SHP77 (cell line): Measurements from ENCODE around the gene RNASE13.
A peak's percentile ranks its signal among the peaks of the same experiment; 100 is the strongest.

ENCODE experiments used
- DNase-seq, 2 experiments: peaks; one replicate each; lab custom pipeline; 2025; lab: John Stamatoyannopoulos, UW

RNASE13 gene

DNA sequence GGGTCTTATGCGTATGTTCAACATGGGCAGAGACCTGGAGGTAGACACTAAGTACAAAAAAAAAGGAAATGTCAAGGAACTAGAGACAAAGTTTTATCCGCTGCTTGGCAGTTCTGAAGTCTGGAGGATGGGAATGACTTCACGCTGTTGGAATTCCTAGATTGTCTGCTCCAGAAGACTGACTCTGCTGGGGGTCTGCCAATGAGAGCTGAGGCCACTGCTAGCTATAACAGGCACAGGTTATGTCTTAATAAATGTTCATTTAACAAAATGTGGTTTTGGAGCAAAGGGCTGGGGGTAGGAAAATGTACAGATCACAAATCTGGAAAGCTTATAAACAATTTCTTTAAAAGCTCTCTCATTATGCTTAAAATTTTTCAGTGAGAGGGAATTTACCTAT lies 28.9 kb upstream of the RNASE13 start:
- DNase-seq: no peak

DNA sequence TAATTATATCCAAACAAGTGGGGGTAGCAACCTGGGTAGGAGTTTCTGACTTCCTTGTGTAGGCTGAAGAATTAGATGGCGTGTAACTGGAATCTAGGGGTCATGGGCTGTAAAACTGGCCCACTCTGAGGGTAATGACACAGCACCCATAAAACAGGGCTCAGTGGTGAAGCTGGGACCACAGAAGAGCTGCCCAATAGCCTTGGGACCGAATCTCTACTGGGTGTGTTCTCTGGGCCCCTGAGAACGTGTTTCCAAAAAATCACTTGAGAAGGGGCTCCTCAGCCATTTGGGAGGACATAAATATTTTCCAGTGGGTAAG lies 26.7 kb upstream of the RNASE13 start:
- no peak for DNase-seq

DNA sequence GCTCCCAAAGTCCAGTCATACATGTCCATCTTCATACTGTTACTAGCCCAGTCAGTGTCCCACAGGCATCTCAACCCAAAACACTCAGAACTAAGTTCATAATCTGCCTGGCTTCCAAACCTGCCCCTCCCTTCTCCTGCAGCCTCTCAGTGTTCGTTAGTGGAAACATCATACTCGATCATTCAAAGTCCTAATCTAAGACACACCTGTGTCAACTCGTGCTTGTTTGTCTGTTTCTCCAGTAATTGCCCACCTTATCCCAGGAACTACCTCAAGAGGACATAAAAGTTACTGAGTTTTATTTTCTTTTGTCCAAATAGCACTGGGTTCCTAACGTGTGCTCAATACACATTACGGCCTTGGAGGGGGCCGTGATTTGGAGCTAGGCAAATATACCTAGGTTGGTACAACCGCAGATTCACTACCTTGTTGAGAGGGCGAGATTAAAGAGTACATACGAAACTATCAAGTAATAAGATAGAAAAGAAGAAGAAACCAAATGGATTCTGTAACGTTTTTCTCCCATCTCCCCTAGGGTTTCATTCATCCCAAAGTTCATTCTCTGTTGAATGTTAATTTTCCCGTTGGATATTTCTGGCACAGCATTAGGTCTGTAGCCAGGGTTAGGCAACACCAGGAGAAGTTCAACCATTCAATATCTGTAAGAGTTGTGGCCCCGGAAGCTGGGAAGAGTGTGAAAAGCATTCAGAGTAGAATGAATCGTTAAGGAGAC lies 26.2 kb upstream of the RNASE13 start:
- DNase-seq: no peak

DNA sequence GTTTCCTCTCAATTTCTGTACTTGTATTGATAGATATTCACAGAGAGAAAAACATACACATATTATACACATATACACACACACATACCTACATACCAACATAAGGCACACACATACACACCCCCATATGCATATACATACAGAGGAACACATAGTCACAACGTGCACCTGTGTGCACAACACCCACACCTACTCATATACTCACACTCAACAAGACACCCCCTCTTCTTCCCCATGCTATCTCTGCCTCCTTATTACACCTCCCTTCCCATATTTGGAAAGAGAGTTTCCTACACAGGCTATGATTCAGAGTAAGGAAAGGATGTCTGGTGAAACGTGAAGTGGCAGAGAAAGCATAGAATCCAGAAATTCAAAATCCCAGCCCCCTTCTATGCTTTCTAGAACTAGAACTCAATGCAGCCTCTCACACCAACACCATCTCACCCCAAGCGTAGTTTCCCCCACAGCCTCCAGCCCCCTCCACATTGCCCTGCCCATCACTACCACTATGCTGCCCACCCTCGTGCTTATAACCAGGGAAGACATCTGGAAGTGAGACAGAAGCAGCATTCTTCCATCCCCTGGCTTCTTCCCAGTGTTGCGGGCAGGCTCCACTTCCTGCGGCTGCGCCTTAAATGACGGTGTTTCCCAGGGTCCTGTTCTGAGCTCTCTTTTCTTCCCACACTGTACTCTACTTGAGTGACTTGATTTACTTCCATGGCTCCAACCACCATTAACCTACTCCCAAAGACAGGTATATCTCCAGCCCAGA lies 25.4 kb upstream of the RNASE13 start:
- no peak for DNase-seq

DNA sequence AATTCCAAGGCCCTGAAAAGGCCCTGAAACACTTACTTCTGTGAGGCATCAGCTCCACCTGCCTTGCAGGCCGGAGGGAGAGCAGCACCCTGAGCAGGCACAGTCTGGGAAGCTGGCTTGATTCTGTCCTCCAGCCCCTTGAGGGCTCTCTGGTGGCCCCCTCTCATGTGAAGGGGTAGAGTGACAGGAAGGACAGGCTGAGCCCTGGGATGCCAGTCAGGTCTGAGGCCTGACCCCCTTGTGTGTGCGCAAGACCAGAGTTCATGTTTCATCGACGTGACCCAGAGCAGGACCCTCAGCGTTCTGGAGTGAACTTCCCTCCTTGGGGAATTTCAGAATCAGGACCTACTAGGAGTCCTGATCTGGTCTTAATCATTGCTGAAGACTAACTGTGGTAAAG lies 24.3 kb upstream of the RNASE13 start:
- DNase-seq: no peak

- peak in 1 of 2 experiments; percentile 50 for DNase-seq
These were observed 23.4 kb upstream of the RNASE13 start, which contains the start of gene RNASE8 for GRCh38 chr14:21057803-21058675. RNASE8 (plus strand) TSS chr14:21057822; CDS start chr14:21057893, 71 bp downstream.

GRCh38 chr14:21056520-21057163 lies 22.0 kb upstream of the RNASE13 start:
- no peak for DNase-seq

- no peak for DNase-seq
These were observed 21.0 kb upstream of the RNASE13 start for GRCh38 chr14:21055432-21056117.

GRCh38 chr14:21054768-21055145 lies 20.1 kb upstream of the RNASE13 start:
- no peak for DNase-seq

DNA sequence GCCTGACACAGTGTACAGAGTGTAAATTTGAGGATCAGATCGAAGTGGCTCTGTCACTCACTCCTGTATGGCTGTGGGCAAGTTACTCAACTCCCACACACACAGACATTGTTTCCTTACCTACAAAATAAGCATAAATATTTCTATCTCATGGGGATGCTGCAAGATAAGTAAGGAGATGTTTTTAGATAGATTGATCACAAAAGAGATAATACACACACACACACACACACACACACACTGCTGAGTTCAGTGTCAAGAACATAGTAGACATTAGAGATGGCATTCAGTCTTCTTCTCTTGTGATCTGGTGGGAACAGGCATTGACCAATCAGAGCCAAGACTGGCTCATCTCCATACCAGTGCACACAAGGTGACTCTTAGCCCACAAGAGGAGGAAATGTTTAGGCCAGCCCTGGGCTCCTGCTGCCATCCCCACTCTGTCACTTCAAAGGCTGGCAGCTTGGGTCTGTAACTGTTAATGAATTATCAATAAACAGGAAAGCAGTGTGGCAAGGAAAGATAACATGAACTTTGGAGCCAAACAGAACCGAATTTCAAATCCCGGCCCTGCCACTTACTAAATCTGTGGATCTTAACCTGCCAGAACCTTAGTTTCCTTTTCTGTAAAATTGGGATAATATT lies 19.6 kb upstream of the RNASE13 start:
- no peak for DNase-seq

DNA sequence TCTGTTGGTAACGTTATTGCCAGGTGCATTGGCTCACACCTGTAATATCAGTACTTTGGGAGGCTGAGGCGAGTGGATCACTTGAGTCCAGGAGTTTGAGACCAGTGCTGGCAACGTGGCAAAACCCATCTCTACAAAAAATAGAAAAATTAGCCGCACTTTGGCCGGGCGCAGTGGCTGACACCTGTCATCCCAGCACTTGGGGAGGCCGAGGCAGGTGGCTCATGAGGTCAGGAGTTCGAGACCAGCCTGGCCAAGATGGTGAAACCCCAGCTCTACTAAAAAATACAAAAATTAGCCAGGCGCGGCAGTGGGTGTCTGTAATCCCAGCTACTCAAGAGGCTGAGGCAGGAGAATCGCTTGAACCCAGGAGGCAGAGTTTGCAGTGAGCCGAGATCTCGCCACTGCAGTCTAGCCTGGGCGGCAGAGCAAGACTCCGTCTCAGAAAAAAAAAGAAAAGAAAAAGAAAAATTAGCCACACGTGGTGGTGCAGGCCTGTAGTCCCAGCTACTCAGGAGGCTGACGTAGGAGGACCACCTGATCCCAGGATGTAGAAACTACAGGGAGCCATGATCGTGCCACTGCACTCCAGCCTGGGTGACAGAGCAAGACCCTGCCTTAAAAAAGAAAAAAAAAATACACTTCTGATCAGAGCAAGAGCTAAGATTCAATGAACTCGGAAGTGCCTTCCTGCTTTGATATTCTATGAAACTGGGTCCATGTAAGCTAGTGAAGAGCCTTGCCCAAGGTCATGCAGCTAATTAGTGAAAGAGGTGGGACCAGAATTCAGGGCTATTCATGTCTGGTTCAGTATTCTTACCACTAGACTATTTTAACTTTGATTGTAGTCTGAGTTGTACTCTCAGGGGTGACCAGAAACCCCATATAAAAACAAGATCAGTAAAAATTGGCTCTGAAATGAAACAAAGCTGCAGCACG lies 18.8 kb upstream of the RNASE13 start:
- no peak for DNase-seq

- no peak for DNase-seq
These were observed 16.0 kb upstream of the RNASE13 start for GRCh38 chr14:21050597-21050996.

- no peak for DNase-seq
These were observed 14.7 kb upstream of the RNASE13 start for GRCh38 chr14:21049271-21049673.

- DNase-seq: no peak
These were observed 14.0 kb upstream of the RNASE13 start for GRCh38 chr14:21048638-21049037.

GRCh38 chr14:21047378-21047781 lies 12.8 kb upstream of the RNASE13 start:
- no peak for DNase-seq

DNA sequence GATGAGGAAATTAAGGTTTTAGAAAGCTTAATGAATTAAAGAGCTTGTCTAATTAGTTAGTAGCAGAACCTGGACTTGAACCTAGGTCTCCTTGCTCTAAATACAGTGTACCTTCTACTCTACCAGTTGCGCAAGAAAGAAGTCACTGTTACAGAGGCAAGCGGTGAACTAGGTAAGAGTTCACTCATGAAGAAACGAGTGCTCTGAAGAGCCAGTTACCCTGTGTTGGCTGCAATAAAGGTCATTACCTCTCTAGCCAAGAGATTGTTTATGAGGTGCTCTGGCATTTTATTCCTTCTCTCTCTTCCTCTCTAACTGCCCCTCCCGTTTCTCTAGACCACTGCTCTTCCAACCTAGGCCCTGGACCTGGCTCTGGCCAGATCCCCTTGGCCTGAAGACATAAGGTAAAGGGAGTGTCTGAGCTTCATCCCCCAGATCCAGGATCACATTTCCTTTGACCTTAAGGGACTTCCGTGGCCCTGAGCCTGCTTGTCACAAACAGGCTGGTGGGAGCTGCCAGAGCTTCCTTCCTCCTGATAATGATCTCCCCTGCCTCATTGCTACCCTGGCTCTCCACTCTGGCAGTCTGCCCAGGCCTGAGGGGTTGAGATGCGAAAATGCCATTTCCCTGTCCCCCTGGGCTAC lies 9.5 kb upstream of the RNASE13 start:
- peak; percentile 45 to 53 for DNase-seq

DNA sequence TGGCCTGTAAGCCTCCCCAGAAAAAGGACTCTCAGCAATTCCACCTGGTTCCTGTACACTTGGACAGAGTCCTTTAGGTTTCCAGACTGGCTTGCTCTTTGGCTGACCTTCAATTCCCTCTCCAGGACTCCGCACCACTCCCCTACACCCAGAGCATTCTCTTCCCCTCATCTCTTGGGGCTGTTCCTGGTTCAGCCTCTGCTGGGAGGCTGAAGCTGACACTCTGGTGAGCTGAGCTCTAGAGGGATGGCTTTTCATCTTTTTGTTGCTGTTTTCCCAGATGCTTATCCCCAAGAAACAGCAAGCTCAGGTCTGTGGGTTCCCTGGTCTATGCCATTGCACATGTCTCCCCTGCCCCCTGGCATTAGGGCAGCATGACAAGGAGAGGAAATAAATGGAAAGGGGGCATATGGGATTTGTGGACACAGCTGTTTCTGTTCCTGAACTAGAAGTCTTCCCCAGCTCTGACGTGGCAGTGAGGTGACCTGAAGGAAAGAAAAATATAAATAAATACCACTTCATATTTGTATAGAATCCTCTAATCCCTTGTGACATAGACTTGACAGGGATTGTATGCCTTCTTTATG lies 8.9 kb upstream of the RNASE13 start:
- DNase-seq: peak; percentile 18 to 52

DNA sequence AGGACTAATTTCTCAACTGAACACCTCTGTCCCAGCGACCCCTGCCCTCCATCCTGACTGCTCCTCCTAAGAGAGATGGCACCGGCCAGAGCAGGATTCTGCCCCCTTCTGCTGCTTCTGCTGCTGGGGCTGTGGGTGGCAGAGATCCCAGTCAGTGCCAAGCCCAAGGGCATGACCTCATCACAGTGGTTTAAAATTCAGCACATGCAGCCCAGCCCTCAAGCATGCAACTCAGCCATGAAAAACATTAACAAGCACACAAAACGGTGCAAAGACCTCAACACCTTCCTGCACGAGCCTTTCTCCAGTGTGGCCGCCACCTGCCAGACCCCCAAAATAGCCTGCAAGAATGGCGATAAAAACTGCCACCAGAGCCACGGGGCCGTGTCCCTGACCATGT lies 8.3 kb upstream of the RNASE13 start:
- DNase-seq: no peak
